Skeletal muscle tissue (tissue), 4 donors: ENCODE measurements around the gene ZW10. TPM values are rescaled to one million over a fixed set of nuclear protein-coding genes. Genes with fewer than 3 reads are reported as not detected.
A peak's percentile ranks its signal among the peaks of the same experiment; 100 is the strongest.
"Not testable (repeated sequence)": the region's sequence is repeated elsewhere in the genome, so short reads cannot be mapped to it uniquely, and the experiment has no call there.

ENCODE experiments used
- H3K27ac ChIP-seq: one replicate; pipeline ENCODE4 v1.7.0; 2013; ENCODE audit warnings: mild to moderate bottlenecking, low read depth, low read length, inconsistent platforms
- H3K27me3 ChIP-seq, 3 donors: one replicate each; pipeline ENCODE4 v1.7.0; 2013; ENCODE audit warnings: low read length in 3 of 3; ENCODE audit not compliant: control insufficient read depth in 3 of 3, insufficient read depth in 3 of 3
- H3K36me3 ChIP-seq, 3 donors: one replicate each; pipeline ENCODE4 v1.7.0; 2013; ENCODE audit warnings: low read length in 3 of 3; ENCODE audit not compliant: control insufficient read depth in 3 of 3, insufficient read depth in 3 of 3
- H3K4me1 ChIP-seq, 3 donors: one replicate each; pipeline ENCODE4 v1.7.0; 2013; ENCODE audit warnings: low read length in 3 of 3, mild to moderate bottlenecking in 3 of 3; ENCODE audit not compliant: control insufficient read depth in 3 of 3, insufficient read depth in 3 of 3
- H3K4me3 ChIP-seq, 3 donors: one replicate each; pipeline ENCODE4 v1.7.0; 2013; ENCODE audit warnings: low read length in 3 of 3
- H3K9ac ChIP-seq, 3 donors: one replicate each; pipeline ENCODE4 v1.7.0; 2013; ENCODE audit warnings: low read length in 3 of 3, mild to moderate bottlenecking in 3 of 3, moderate library complexity in 2 of 3, low read depth in 1 of 3
- H3K9me3 ChIP-seq, 3 donors: one replicate each; pipeline ENCODE4 v1.7.0; 2013; ENCODE audit warnings: low read length in 3 of 3; ENCODE audit not compliant: control insufficient read depth in 3 of 3
- total RNA-seq: library from RNA; depleted of rRNA; stranded (reverse); fragments of >200 nt; gene quantifications from one replicate; pipeline ENCODE4 v1.2.3, GENCODE V29; 2014
- donor health status: Osteomylitis.

Gene ZW10
- total RNA-seq, 1 donor from 2014 or later = 19.3 TPM

- Histone ChIP-seq H3K27me3 (no peaks in the 10 kb centered on the region), H3K36me3 (peaks cover 19 to 25% (median 20%) of the 10 kb centered on the region in 3 donors), H3K9me3 (no peaks in the 10 kb centered on the region), H3K4me1 (no peaks in the 10 kb centered on the region), H3K9ac (no peak overlapping the region), H3K27ac (no peak overlapping the region), H3K4me3 (no peak overlapping the region)
Measured at GRCh38 chr11:113796663-113797259, 23.3 kb upstream of the ZW10 start.

DNA sequence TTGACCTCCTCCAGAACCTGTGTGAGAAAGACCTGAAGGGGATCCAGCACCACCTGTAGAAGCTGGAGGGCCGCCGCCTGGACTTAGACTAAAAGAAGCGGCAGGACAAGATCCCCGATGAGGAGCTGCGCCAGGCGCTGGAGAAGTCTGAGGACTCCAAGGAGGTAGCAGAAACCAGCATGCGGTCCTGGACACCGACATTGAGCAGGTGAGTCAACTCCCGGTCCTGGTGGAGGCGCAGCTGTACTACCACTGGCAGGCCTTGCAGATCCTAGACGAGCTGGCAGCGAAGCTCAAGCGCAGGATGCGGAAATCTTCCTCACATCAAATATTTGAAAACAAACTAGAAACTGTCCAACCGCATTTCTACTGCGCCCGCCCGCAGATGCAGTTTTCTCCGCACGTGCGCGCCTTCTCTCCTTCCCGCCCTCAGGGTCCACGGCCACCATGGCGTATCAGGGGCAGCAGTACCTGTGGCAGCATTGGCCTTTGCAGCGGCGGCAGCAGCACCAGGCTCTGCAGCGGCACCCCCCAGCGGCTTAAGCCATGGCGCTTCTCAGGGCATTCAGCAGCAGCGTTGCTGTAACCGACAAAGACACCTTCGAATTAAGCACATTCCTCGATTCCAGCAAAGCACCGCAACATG lies 16.3 kb upstream of the ZW10 start:
- Histone ChIP-seq H3K9me3 (no peaks in the 10 kb centered on the region), H3K9ac (no peak overlapping the region), H3K4me3 (no peak overlapping the region), H3K27ac (no peak overlapping the region), H3K4me1 (no peaks in the 10 kb centered on the region), H3K27me3 (peaks cover 0 to 4% (median 0%) of the 10 kb centered on the region in 3 donors), H3K36me3 (no peaks in the 10 kb centered on the region)

DNA sequence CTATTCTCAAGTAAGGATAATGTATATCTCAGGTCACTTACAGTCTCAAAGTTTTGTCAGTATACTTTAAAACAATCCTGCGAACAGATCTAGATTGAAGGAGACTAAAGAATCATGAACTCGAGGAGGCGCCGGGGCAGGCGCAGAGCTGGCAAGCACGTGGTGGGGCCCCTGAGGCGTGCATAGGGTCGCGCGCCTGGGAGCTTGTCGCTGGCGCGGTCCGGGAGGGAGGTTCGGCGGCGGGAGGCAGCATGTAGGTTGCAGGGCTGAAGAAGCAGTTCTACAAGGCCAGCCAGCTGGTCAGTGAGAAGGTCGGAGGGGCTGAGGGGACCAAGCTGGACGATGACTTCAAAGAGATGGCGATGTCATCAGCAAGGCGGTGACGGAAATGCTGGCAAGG lies 15.5 kb upstream of the ZW10 start:
- not testable (repeated sequence) for H3K27me3 ChIP-seq, H3K9ac ChIP-seq, H3K9me3 ChIP-seq, H3K4me1 ChIP-seq, H3K4me3 ChIP-seq, H3K36me3 ChIP-seq, H3K27ac ChIP-seq

- Histone ChIP-seq H3K9me3 (no peaks in the 10 kb centered on the region), H3K27me3 (no peaks in the 10 kb centered on the region), H3K36me3 (no peaks in the 10 kb centered on the region), H3K4me1 (peaks cover 5 to 15% (median 10%) of the 10 kb centered on the region in 3 donors), H3K9ac (no peak overlapping the region), H3K27ac (no peak overlapping the region), H3K4me3 (no peak overlapping the region)
Measured at GRCh38 chr11:113782134-113782533, 8.6 kb upstream of the ZW10 start.

GRCh38 chr11:113781682-113782081 lies 8.2 kb upstream of the ZW10 start:
- Histone ChIP-seq H3K9ac (no peak overlapping the region), H3K9me3 (no peaks in the 10 kb centered on the region), H3K4me1 (peaks cover 5 to 15% (median 10%) of the 10 kb centered on the region in 3 donors), H3K36me3 (no peaks in the 10 kb centered on the region), H3K27me3 (no peaks in the 10 kb centered on the region), H3K27ac (no peak overlapping the region), H3K4me3 (no peak overlapping the region)

GRCh38 chr11:113779496-113779895 lies 6.0 kb upstream of the ZW10 start, which contains the start of gene CLDN25:
Gene CLDN25 (plus strand): TSS chr11:113779796. CDS start chr11:113779796, 0 bp downstream.
- Histone ChIP-seq H3K27me3 (no peaks in the 10 kb centered on the region), H3K27ac (peak within 1 kb of the TSS; percentile 88), H3K9me3 (no peaks in the 10 kb centered on the region), H3K36me3 (no peaks in the 10 kb centered on the region), H3K9ac (peak within 1 kb of the TSS in 1 of 3 donors; percentile 81), H3K4me1 (peaks cover 5 to 15% (median 10%) of the 10 kb centered on the region in 3 donors), H3K4me3 (no peak within 1 kb of the TSS)

DNA sequence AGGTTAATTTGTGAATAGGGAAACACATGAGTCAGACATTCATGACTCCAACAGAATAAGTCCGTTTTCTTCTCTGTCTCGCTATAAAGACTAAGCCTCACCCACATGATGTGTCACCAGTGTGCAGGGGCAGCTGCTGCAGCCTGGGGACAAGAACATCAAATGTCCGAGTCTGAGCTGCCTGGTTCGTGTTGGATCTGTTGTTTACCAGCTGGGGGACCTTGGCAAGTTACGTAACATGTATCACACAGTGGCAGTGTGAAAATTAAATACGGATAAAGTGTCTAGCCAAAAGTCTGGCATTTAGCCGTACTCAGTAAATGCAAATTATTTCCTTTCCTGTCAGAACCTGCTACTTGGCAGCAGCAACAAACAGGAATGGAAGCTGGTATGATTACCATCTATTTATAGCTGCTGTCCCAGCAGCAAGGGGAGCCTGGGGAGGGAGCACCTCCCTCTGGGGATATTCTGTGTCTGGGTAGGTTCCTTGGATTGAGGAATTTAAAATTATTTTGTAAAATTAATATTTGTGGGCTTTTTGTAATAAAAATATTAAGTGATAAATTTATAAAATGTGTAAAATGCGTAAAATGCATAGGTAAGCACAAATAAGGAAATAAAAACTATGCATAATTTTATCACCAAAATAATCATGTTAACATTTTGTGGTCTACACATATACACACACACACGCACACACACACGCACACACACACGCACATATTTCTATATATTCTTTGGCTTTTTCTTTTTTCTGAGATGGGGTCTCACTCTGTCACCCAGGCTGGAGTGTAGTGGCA lies 4.8 kb upstream of the ZW10 start:
- peak overlapping the region; percentile 69 to 83 (median 81) for H3K9ac ChIP-seq
- no peaks in the 10 kb centered on the region for H3K9me3 ChIP-seq
- no peaks in the 10 kb centered on the region for H3K36me3 ChIP-seq
- peak overlapping the region; percentile 27 to 66 (median 55) for H3K4me3 ChIP-seq
- no peaks in the 10 kb centered on the region for H3K27me3 ChIP-seq
- peak overlapping the region; percentile 88 for H3K27ac ChIP-seq
- H3K4me1 ChIP-seq = peaks cover 5 to 15% (median 10%) of the 10 kb centered on the region in 3 donors

- Histone ChIP-seq H3K9me3 (no peaks in the 10 kb centered on the region), H3K27me3 (no peaks in the 10 kb centered on the region), H3K27ac (peak overlapping the region; percentile 90), H3K36me3 (peaks cover 0 to 7% (median 0%) of the 10 kb centered on the region in 3 donors), H3K4me1 (peaks cover 12 to 17% (median 16%) of the 10 kb centered on the region in 3 donors), H3K9ac (peak overlapping the region in 2 of 3 donors; percentile 72 to 97), H3K4me3 (peak overlapping the region; percentile 93 to 98 (median 96))
Measured at GRCh38 chr11:113774174-113774503, 647 bp upstream of the ZW10 start.

GRCh38 chr11:113773092-113773415 lies 438 bp downstream of the ZW10 start:
- no peaks in the 10 kb centered on the region for H3K27me3 ChIP-seq
- peak overlapping the region; percentile 95 to 99 (median 97) for H3K9ac ChIP-seq
- H3K4me1 ChIP-seq = peaks cover 10 to 11% (median 10%) of the 10 kb centered on the region in 3 donors
- H3K27ac ChIP-seq = peak overlapping the region; percentile 90
- H3K9me3 ChIP-seq = no peaks in the 10 kb centered on the region
- H3K4me3 ChIP-seq = peak overlapping the region; percentile 93 to 98 (median 96)
- peaks cover 0 to 14% (median 9%) of the 10 kb centered on the region in 3 donors for H3K36me3 ChIP-seq

- H3K27me3 ChIP-seq = no peaks in the 10 kb centered on the region
- H3K36me3 ChIP-seq = peaks cover 2 to 17% (median 16%) of the 10 kb centered on the region in 3 donors
- peak overlapping the region in 2 of 3 donors; percentile 2 to 33 for H3K4me3 ChIP-seq
- H3K4me1 ChIP-seq = peaks cover 7% of the 10 kb centered on the region in 3 donors
- H3K9me3 ChIP-seq = no peaks in the 10 kb centered on the region
- H3K27ac ChIP-seq = no peak overlapping the region
- peak overlapping the region in 1 of 3 donors; percentile 2 for H3K9ac ChIP-seq
Measured at GRCh38 chr11:113771964-113772363, 1.5 kb downstream of the ZW10 start.
